Mucosa of stomach (tissue), 1 donor: ENCODE results near the gene TTLL6.

Experiments
- H3K27me3 ChIP-seq: one replicate; pipeline ENCODE4 v1.7.0; 2013; ENCODE audit warnings: mild to moderate bottlenecking, low read length; ENCODE audit not compliant: control insufficient read depth, insufficient read depth
- H3K36me3 ChIP-seq: one replicate; pipeline ENCODE4 v1.7.0; 2013; ENCODE audit warnings: low read length; ENCODE audit not compliant: control insufficient read depth, insufficient read depth
- H3K4me1 ChIP-seq: one replicate; pipeline ENCODE4 v1.7.0; 2013; ENCODE audit warnings: mild to moderate bottlenecking, low read length; ENCODE audit not compliant: control insufficient read depth, insufficient read depth
- H3K4me3 ChIP-seq: one replicate; pipeline ENCODE4 v1.7.0; 2013; ENCODE audit warnings: low read length
- H3K9ac ChIP-seq: one replicate; pipeline ENCODE4 v1.7.0; 2013; ENCODE audit warnings: mild to moderate bottlenecking, low read length, moderate library complexity
- H3K9me3 ChIP-seq: one replicate; pipeline ENCODE4 v1.7.0; 2013; ENCODE audit warnings: mild to moderate bottlenecking, low read length, moderate library complexity; ENCODE audit not compliant: control insufficient read depth
- donor health status: Pancreatic carcinoma.

TTLL6 gene

GRCh38 chr17:48753794-48754499 is 63.1 kb downstream of the TTLL6 start:
- Histone ChIP-seq H3K36me3 (no peaks in the 10 kb centered on the region), H3K9ac (no peak overlapping the region), H3K27me3 (peaks cover 77% of the 10 kb centered on the region), H3K9me3 (no peaks in the 10 kb centered on the region), H3K4me3 (no peak overlapping the region), H3K4me1 (peaks cover 15% of the 10 kb centered on the region)

- Histone ChIP-seq H3K4me3 (no peak overlapping the region), H3K9ac (no peak overlapping the region), H3K4me1 (peaks cover 15% of the 10 kb centered on the region), H3K27me3 (peaks cover 90% of the 10 kb centered on the region), H3K36me3 (no peaks in the 10 kb centered on the region), H3K9me3 (no peaks in the 10 kb centered on the region)
Measured at GRCh38 chr17:48752399-48753288, 64.4 kb downstream of the TTLL6 start.

- no peaks in the 10 kb centered on the region for H3K36me3 ChIP-seq
- peaks cover 10% of the 10 kb centered on the region for H3K4me1 ChIP-seq
- H3K27me3 ChIP-seq: peaks cover 97% of the 10 kb centered on the region
- no peaks in the 10 kb centered on the region for H3K9me3 ChIP-seq
- H3K9ac ChIP-seq: no peak overlapping the region
- no peak overlapping the region for H3K4me3 ChIP-seq
Measured at GRCh38 chr17:48751733-48752398, 65.2 kb downstream of the TTLL6 start.

- Histone ChIP-seq H3K27me3 (peaks cover 99% of the 10 kb centered on the region), H3K9me3 (no peaks in the 10 kb centered on the region), H3K9ac (no peak overlapping the region), H3K36me3 (no peaks in the 10 kb centered on the region), H3K4me1 (peaks cover 10% of the 10 kb centered on the region), H3K4me3 (no peak overlapping the region)
Measured at GRCh38 chr17:48751172-48751571, 65.9 kb downstream of the TTLL6 start.

GRCh38 chr17:48749621-48750553 is 67.1 kb downstream of the TTLL6 start:
- no peaks in the 10 kb centered on the region for H3K36me3 ChIP-seq
- H3K27me3 ChIP-seq: peaks cover 99% of the 10 kb centered on the region
- H3K9ac ChIP-seq: no peak overlapping the region
- H3K9me3 ChIP-seq: no peaks in the 10 kb centered on the region
- H3K4me3 ChIP-seq: no peak overlapping the region
- H3K4me1 ChIP-seq: peaks cover 6% of the 10 kb centered on the region

- Histone ChIP-seq H3K4me3 (no peak overlapping the region), H3K4me1 (no peaks in the 10 kb centered on the region), H3K9me3 (no peaks in the 10 kb centered on the region), H3K27me3 (peaks cover 98% of the 10 kb centered on the region), H3K36me3 (no peaks in the 10 kb centered on the region), H3K9ac (no peak overlapping the region)
Measured at GRCh38 chr17:48748718-48749566, 68.1 kb downstream of the TTLL6 start.

- peaks cover 98% of the 10 kb centered on the region for H3K27me3 ChIP-seq
- no peaks in the 10 kb centered on the region for H3K9me3 ChIP-seq
- H3K4me1 ChIP-seq: no peaks in the 10 kb centered on the region
- no peaks in the 10 kb centered on the region for H3K36me3 ChIP-seq
- no peak overlapping the region for H3K9ac ChIP-seq
- no peak overlapping the region for H3K4me3 ChIP-seq
Measured at GRCh38 chr17:48747445-48748363, 69.3 kb downstream of the TTLL6 start.

GRCh38 chr17:48746916-48747444 is 70.0 kb downstream of the TTLL6 start:
- H3K4me3 ChIP-seq: no peak overlapping the region
- H3K27me3 ChIP-seq: peaks cover 98% of the 10 kb centered on the region
- no peaks in the 10 kb centered on the region for H3K9me3 ChIP-seq

GRCh38 chr17:48745381-48746275 is 71.4 kb downstream of the TTLL6 start:
- Histone ChIP-seq H3K27me3 (peaks cover 98% of the 10 kb centered on the region), H3K4me3 (no peak overlapping the region), H3K9ac (no peak overlapping the region), H3K9me3 (no peaks in the 10 kb centered on the region), H3K36me3 (no peaks in the 10 kb centered on the region), H3K4me1 (no peaks in the 10 kb centered on the region)

More at GRCh38 chr17:48746916-48747444, 70.0 kb downstream of the TTLL6 start:
- Histone ChIP-seq H3K9ac (no peak overlapping the region), H3K36me3 (no peaks in the 10 kb centered on the region), H3K4me1 (no peaks in the 10 kb centered on the region)
